ENCODE measurements around the gene APOL1.

- TF ChIP-seq TCF3 (IDR thresholded peaks at IDR 0.05; ENCODE audit: borderline replicate concordance, insufficient read depth, low read depth, low read length): no peak
- TF ChIP-seq POLR2A (IDR thresholded peaks at IDR 0.05; ENCODE audit: low read depth, low read length): no peak
- TF ChIP-seq MAX (IDR thresholded peaks at IDR 0.05; ENCODE audit: low read depth, low read length): no peak
- TF ChIP-seq, protein P1, sequence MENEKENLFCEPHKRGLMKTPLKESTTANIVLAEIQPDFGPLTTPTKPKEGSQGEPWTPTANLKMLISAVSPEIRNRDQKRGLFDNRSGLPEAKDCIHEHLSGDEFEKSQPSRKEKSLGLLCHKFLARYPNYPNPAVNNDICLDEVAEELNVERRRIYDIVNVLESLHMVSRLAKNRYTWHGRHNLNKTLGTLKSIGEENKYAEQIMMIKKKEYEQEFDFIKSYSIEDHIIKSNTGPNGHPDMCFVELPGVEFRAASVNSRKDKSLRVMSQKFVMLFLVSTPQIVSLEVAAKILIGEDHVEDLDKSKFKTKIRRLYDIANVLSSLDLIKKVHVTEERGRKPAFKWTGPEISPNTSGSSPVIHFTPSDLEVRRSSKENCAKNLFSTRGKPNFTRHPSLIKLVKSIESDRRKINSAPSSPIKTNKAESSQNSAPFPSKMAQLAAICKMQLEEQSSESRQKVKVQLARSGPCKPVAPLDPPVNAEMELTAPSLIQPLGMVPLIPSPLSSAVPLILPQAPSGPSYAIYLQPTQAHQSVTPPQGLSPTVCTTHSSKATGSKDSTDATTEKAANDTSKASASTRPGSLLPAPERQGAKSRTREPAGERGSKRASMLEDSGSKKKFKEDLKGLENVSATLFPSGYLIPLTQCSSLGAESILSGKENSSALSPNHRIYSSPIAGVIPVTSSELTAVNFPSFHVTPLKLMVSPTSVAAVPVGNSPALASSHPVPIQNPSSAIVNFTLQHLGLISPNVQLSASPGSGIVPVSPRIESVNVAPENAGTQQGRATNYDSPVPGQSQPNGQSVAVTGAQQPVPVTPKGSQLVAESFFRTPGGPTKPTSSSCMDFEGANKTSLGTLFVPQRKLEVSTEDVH (IDR thresholded peaks at IDR 0.05; ENCODE audit: low read depth, partially characterized antibody): no peak
- TF ChIP-seq, protein P2, sequence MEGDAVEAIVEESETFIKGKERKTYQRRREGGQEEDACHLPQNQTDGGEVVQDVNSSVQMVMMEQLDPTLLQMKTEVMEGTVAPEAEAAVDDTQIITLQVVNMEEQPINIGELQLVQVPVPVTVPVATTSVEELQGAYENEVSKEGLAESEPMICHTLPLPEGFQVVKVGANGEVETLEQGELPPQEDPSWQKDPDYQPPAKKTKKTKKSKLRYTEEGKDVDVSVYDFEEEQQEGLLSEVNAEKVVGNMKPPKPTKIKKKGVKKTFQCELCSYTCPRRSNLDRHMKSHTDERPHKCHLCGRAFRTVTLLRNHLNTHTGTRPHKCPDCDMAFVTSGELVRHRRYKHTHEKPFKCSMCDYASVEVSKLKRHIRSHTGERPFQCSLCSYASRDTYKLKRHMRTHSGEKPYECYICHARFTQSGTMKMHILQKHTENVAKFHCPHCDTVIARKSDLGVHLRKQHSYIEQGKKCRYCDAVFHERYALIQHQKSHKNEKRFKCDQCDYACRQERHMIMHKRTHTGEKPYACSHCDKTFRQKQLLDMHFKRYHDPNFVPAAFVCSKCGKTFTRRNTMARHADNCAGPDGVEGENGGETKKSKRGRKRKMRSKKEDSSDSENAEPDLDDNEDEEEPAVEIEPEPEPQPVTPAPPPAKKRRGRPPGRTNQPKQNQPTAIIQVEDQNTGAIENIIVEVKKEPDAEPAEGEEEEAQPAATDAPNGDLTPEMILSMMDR (IDR thresholded peaks at IDR 0.05 in 2 of 3, conservative IDR thresholded peaks at IDR 0.05 in 1 of 3; ENCODE audit: control insufficient read depth in 2 of 3, extremely low read depth in 1 of 3, insufficient read depth in 1 of 3, low read depth in 3 of 3, low read length in 3 of 3): no peak
- TF ChIP-seq ZNF687 (IDR thresholded peaks at IDR 0.05): no peak
- TF ChIP-seq, protein P3, sequence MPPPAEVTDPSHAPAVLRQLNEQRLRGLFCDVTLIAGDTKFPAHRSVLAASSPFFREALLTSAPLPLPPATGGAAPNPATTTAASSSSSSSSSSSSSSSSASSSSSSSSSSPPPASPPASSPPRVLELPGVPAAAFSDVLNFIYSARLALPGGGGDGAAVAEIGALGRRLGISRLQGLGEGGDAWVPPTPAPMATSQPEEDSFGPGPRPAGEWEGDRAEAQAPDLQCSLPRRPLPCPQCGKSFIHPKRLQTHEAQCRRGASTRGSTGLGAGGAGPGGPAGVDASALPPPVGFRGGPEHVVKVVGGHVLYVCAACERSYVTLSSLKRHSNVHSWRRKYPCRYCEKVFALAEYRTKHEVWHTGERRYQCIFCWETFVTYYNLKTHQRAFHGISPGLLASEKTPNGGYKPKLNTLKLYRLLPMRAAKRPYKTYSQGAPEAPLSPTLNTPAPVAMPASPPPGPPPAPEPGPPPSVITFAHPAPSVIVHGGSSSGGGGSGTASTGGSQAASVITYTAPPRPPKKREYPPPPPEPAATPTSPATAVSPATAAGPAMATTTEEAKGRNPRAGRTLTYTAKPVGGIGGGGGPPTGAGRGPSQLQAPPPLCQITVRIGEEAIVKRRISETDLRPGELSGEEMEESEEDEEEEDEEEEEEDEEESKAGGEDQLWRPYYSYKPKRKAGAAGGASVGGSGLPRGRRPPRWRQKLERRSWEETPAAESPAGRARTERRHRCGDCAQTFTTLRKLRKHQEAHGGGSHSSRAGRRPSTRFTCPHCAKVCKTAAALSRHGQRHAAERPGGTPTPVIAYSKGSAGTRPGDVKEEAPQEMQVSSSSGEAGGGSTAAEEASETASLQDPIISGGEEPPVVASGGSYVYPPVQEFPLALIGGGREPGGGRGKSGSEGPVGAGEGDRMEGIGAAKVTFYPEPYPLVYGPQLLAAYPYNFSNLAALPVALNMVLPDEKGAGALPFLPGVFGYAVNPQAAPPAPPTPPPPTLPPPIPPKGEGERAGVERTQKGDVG (CRISPR knock-in tag; IDR thresholded peaks at IDR 0.05): no peak
- TF ChIP-seq, protein P4, sequence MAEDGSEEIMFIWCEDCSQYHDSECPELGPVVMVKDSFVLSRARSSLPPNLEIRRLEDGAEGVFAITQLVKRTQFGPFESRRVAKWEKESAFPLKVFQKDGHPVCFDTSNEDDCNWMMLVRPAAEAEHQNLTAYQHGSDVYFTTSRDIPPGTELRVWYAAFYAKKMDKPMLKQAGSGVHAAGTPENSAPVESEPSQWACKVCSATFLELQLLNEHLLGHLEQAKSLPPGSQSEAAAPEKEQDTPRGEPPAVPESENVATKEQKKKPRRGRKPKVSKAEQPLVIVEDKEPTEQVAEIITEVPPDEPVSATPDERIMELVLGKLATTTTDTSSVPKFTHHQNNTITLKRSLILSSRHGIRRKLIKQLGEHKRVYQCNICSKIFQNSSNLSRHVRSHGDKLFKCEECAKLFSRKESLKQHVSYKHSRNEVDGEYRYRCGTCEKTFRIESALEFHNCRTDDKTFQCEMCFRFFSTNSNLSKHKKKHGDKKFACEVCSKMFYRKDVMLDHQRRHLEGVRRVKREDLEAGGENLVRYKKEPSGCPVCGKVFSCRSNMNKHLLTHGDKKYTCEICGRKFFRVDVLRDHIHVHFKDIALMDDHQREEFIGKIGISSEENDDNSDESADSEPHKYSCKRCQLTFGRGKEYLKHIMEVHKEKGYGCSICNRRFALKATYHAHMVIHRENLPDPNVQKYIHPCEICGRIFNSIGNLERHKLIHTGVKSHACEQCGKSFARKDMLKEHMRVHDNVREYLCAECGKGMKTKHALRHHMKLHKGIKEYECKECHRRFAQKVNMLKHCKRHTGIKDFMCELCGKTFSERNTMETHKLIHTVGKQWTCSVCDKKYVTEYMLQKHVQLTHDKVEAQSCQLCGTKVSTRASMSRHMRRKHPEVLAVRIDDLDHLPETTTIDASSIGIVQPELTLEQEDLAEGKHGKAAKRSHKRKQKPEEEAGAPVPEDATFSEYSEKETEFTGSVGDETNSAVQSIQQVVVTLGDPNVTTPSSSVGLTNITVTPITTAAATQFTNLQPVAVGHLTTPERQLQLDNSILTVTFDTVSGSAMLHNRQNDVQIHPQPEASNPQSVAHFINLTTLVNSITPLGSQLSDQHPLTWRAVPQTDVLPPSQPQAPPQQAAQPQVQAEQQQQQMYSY (CRISPR knock-in tag; IDR thresholded peaks at IDR 0.05): no peak
- TF ChIP-seq USF2 (IDR thresholded peaks at IDR 0.05; ENCODE audit: borderline replicate concordance, low read depth, low read length): no peak
- TF ChIP-seq MXI1 (IDR thresholded peaks at IDR 0.05; ENCODE audit: low read depth, low read length): no peak
- TF ChIP-seq NBN (IDR thresholded peaks at IDR 0.05): no peak
These were observed 48.8 kb upstream of the APOL1 start for GRCh38 chr22:36204001-36204631.
